Neutrophil (primary cell): ENCODE data around the gene MELK.
"Not testable (repeated sequence)": the region's sequence is repeated elsewhere in the genome, so short reads cannot be mapped to it uniquely, and the experiment has no call there.

Experiments used
- H3K27ac ChIP-seq: fragments of 200-600 bp; sonication (generic); 2 replicates; pipeline ENCODE4 v1.5.1; 2016; ENCODE audit warnings: mild to moderate bottlenecking, moderate library complexity
- H3K27me3 ChIP-seq: fragments of 200-600 bp; sonication (generic); 2 replicates; pipeline ENCODE4 v1.6.0; 2016; ENCODE audit warnings: mild to moderate bottlenecking
- H3K36me3 ChIP-seq: fragments of 200-600 bp; sonication (generic); 2 replicates; pipeline ENCODE4 v1.5.1; 2017
- H3K4me1 ChIP-seq, 2 experiments: fragments of 200-600 bp in 1 of 2; sonication (generic) in 1 of 2; 1 replicate in 1 of 2; 2 replicates in 1 of 2; pipeline versions ENCODE4 v1.5.1 to v1.6.1; 2013 to 2016; ENCODE audit warnings: low read depth in 1 of 2, low read length in 1 of 2, mild to moderate bottlenecking in 1 of 2, moderate library complexity in 1 of 2; ENCODE audit not compliant: control insufficient read depth in 1 of 2, insufficient read depth in 1 of 2
- H3K4me3 ChIP-seq, 2 experiments: fragments of 200-600 bp in 1 of 2; sonication (generic) in 1 of 2; 1 replicate in 1 of 2; 2 replicates in 1 of 2; pipeline ENCODE4 v1.5.1; 2013 to 2016; ENCODE audit warnings: low read depth in 1 of 2, low read length in 1 of 2, mild to moderate bottlenecking in 1 of 2, moderate library complexity in 1 of 2
- H3K9me3 ChIP-seq: fragments of 200-600 bp; sonication (generic); 2 replicates; pipeline ENCODE4 v1.5.1; 2016
- CTCF ChIP-seq: fragments of 200-600 bp; sonication (generic); IDR thresholded peaks from 2 replicates; pipeline ENCODE4 v1.5.1; 2016; ENCODE audit warnings: antibody characterized with exemption

The MELK gene

DNA sequence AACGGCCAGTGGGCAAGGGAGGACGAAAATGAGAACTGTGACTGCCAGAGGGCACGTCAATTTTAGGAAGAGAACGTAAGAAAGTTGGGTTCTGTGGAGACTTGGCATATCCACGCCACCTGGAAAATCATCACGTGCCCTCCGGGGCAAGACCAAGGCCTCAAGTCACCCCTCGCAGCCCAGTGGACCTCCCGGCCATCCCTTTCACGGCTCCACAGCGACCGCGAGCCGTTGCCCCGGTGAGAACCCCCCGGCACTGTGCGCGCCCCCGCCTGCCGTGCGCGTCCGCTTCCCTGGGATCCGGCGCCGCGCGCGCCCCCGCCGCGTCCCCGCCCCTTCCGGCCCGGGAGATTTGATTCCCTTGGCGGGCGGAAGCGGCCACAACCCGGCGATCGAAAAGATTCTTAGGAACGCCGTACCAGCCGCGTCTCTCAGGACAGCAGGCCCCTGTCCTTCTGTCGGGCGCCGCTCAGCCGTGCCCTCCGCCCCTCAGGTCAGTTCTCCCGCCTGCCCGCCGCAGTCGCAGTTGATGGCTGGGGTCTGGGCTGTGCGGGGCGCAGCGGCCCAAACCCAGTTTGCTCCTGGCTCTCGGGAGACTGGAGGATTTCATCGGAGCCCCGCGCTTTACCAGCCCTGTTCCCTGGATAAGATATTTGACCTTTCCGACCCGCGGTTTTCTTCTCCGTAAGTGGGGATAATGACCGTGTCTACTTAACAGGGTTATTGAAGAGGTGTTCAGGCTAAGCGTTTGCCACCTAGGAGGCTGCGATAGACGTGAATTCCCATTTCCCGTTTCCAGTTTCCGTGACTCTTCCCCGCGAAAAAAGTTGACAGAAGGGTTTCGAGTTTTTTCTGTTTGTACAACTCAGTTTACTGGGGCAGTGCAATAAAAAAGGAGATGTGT lies at the start of gene MELK:
MELK (plus strand) TSS at position 381 of the 904 bp plus-strand sequence. CDS start 8,787 bp downstream, outside the sequence.
- Histone ChIP-seq H3K4me1 (peaks cover 18 to 20% of the 10 kb centered on the region in 2 experiments), H3K27me3 (no peaks in the 10 kb centered on the region), H3K9me3 (no peaks in the 10 kb centered on the region), H3K36me3 (no peaks in the 10 kb centered on the region), H3K27ac (no peak within 1 kb of the TSS), H3K4me3 (peak within 1 kb of the TSS; percentile 83 to 84)
- peak; percentile 13 for TF ChIP-seq CTCF

DNA sequence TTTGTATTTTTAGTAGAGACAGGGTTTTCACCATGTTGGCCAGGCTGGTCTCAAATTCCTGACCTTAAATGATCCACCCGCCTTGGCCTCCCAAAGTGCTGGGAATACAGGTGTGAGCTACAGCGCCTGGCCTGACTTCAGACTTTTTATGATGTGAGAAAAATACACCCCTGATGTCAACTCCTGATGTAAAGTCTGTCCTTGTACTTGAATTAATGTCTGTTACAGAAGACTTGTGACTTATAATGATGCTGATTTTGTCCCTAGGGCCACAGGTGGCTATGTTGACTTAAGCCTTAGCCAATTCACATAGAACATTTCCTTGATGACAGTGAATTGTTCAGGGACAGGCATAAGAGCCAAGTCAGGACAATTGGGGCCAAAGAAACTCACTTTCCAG lies 42.5 kb upstream of the MELK start:
- H3K27ac ChIP-seq, result no peak overlapping the region
- no peak overlapping the region for H3K4me3 ChIP-seq
- TF ChIP-seq CTCF, result no peak
- H3K27me3 ChIP-seq, result no peaks in the 10 kb centered on the region
- no peaks in the 10 kb centered on the region for H3K4me1 ChIP-seq
- H3K36me3 ChIP-seq, result no peaks in the 10 kb centered on the region
- H3K9me3 ChIP-seq, result no peaks in the 10 kb centered on the region

DNA sequence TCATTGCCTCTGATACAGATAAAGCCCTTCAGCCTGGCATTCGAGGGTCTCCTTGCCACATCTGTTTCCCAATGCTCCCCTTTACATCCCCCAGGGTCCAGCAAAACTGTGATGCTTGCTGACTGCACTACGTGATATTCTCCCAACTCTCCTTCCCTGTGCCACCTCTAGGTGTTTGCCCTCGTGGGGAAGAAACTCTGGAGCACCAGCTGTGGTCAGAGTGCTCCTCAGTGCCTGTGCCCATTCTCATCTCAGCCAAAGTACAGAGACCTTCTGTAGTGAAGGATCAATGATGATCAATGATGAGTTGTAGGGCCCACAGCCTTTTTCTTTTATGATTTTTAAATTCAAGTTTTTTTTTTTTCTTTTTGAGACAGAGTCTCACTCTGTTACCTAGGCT lies 40.3 kb upstream of the MELK start:
- no peaks in the 10 kb centered on the region for H3K36me3 ChIP-seq
- no peak for TF ChIP-seq CTCF
- H3K9me3 ChIP-seq, result no peaks in the 10 kb centered on the region
- H3K4me1 ChIP-seq, result no peaks in the 10 kb centered on the region
- H3K27me3 ChIP-seq, result no peaks in the 10 kb centered on the region
- no peak overlapping the region for H3K4me3 ChIP-seq
- no peak overlapping the region for H3K27ac ChIP-seq

GRCh38 chr9:36533726-36534125 lies 39.0 kb upstream of the MELK start:
- not testable (repeated sequence) for H3K36me3 ChIP-seq, H3K9me3 ChIP-seq, H3K27me3 ChIP-seq, H3K27ac ChIP-seq, H3K4me3 ChIP-seq, H3K4me1 ChIP-seq

DNA sequence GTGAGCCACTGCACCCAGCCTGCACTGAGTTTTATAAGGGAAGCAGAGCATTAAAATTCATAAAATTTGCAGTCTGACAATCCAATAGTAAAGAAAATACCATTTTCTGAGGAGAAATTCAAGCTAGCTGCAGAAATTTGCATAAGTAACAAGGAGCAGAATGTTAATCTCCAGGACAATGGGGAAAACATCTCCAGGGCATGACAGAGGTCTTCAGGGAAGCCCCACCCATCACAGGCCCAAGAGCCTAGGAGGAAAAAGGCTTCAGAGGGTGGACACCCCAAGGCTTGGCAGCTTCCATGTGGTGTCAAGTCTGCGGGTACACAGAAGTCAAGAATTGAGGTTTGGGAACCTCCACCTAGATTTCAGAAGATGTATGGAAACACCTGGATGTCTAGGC lies 37.6 kb upstream of the MELK start:
- no peak overlapping the region for H3K27ac ChIP-seq
- H3K36me3 ChIP-seq, result no peaks in the 10 kb centered on the region
- no peak overlapping the region for H3K4me3 ChIP-seq
- no peak for TF ChIP-seq CTCF
- no peaks in the 10 kb centered on the region for H3K27me3 ChIP-seq
- H3K9me3 ChIP-seq, result no peaks in the 10 kb centered on the region
- H3K4me1 ChIP-seq, result no peaks in the 10 kb centered on the region

DNA sequence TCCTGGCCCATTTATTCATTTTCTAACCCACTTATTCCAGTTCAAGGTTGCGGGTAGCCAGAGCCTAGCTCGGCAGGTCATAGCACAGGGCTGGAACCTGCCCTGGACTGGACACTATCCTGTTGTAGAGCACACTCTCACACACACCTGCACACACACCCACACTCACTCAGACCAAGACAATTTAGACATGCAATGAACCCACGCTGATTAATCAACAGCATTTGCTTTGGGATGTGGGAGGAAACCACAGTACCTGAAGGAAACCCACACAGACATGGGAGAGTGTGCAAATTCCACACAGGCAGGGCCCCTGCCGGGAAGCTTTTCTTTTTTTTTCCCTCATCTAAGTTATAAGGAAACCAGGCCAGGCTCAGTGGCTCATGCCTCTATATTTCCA lies 34.8 kb upstream of the MELK start:
- no peaks in the 10 kb centered on the region for H3K9me3 ChIP-seq
- H3K27ac ChIP-seq, result no peak overlapping the region
- H3K27me3 ChIP-seq, result no peaks in the 10 kb centered on the region
- TF ChIP-seq CTCF, result no peak
- no peaks in the 10 kb centered on the region for H3K36me3 ChIP-seq
- H3K4me3 ChIP-seq, result no peak overlapping the region
- no peaks in the 10 kb centered on the region for H3K4me1 ChIP-seq
